Breast epithelium (tissue), 3 donors: ENCODE data around the gene TTC39A.

Experiments used
- CTCF ChIP-seq, 3 donors: fragments of 450-650 bp; IDR thresholded peaks; one replicate each; pipeline ENCODE4 v1.5.1; 2016 to 2017; ENCODE audit warnings: antibody characterized with exemption in 3 of 3, mild to moderate bottlenecking in 3 of 3, moderate library complexity in 3 of 3
- POLR2AphosphoS5 ChIP-seq, 3 donors: sonication (generic); formaldehyde crosslinking; IDR thresholded peaks; one replicate each; pipeline ENCODE4 v1.6.1; 2017; ENCODE audit warnings: antibody characterized with exemption in 3 of 3

GRCh38 chr1:51344602-51345299, 14.4 kb upstream of the TTC39A start:
- TF ChIP-seq CTCF (IDR thresholded peaks at IDR 0.05) (no peak), POLR2AphosphoS5 (IDR thresholded peaks at IDR 0.05) (no peak)
